Large intestine (tissue), 3 donors: ENCODE results near the gene CHRM2. TPM values are rescaled to one million over a fixed set of nuclear protein-coding genes. Genes with fewer than 3 reads are reported as not detected.

Experiments
- DNase-seq, 2 donors: peaks; one replicate each; pipeline versions ENCODE4 v3.0.0 to v3.0.0-alpha.2; 2013
- H3K27ac ChIP-seq: one replicate; pipeline ENCODE4 v1.5.1; 2013; ENCODE audit warnings: low read length
- H3K27me3 ChIP-seq: 2 replicates; pipeline ENCODE4 v1.6.1; 2013; ENCODE audit warnings: low read length; ENCODE audit not compliant: control insufficient read depth, insufficient read depth
- H3K36me3 ChIP-seq: 2 replicates; pipeline ENCODE4 v1.6.1; 2013; ENCODE audit warnings: low read length; ENCODE audit not compliant: control insufficient read depth, insufficient read depth
- H3K4me1 ChIP-seq: one replicate; pipeline ENCODE4 v1.6.1; 2013; ENCODE audit warnings: low read length; ENCODE audit not compliant: control insufficient read depth, insufficient read depth
- H3K4me3 ChIP-seq: one replicate; pipeline ENCODE4 v1.5.1; 2013; ENCODE audit warnings: low read length
- H3K9me3 ChIP-seq: one replicate; pipeline ENCODE4 v1.6.1; 2013; ENCODE audit warnings: mild to moderate bottlenecking, low read depth, low read length, moderate library complexity; ENCODE audit not compliant: control insufficient read depth
- WGBS: methylation state at CpG from one replicate; pipeline ENCODE4 v1.1.5; 2013; ENCODE audit warnings: low lambda C conversion rate; ENCODE audit not compliant: insufficient coverage; 5-methylcytosine and 5-hydroxymethylcytosine counted together
- polyA plus RNA-seq: library from polyadenylated mRNA; unstranded; fragments of 120-200 nt; gene quantifications from one replicate; pipeline ENCODE4 v1.2.1, GENCODE V29; 2013

CHRM2 gene
- polyA plus RNA-seq, 1 donor, result 7.3 TPM

GRCh38 chr7:136891850-136892249 lies 23.4 kb downstream of the CHRM2 start:
- no peaks in the 10 kb centered on the region for H3K4me1 ChIP-seq
- no peaks in the 10 kb centered on the region for H3K36me3 ChIP-seq
- DNase-seq, result no peak
- no peaks in the 10 kb centered on the region for H3K9me3 ChIP-seq
- no peaks in the 10 kb centered on the region for H3K27me3 ChIP-seq
- WGBS, result 60% methylated on average over 1 of the region's 1 CpG
- no peak overlapping the region for H3K4me3 ChIP-seq
- no peak overlapping the region for H3K27ac ChIP-seq

- 25% methylated on average over 2 of the region's 2 CpGs for WGBS
- Histone ChIP-seq H3K4me3 (no peak overlapping the region), H3K27ac (no peak overlapping the region), H3K9me3 (no peaks in the 10 kb centered on the region), H3K4me1 (no peaks in the 10 kb centered on the region), H3K36me3 (no peaks in the 10 kb centered on the region), H3K27me3 (no peaks in the 10 kb centered on the region)
- no peak for DNase-seq
Observed at GRCh38 chr7:136894789-136895188, 26.3 kb downstream of the CHRM2 start.

GRCh38 chr7:136897676-136898075 lies 29.2 kb downstream of the CHRM2 start:
- no peak for DNase-seq
- Histone ChIP-seq H3K27ac (no peak overlapping the region), H3K27me3 (no peaks in the 10 kb centered on the region), H3K4me3 (no peak overlapping the region), H3K36me3 (no peaks in the 10 kb centered on the region), H3K9me3 (no peaks in the 10 kb centered on the region), H3K4me1 (no peaks in the 10 kb centered on the region)
- 55% methylated on average over 2 of the region's 2 CpGs for WGBS

GRCh38 chr7:136900005-136900404 lies 31.6 kb downstream of the CHRM2 start:
- no peak overlapping the region for H3K27ac ChIP-seq
- WGBS, result 60% methylated on average over 1 of the region's 1 CpG
- no peak for DNase-seq
- no peak overlapping the region for H3K4me3 ChIP-seq
- no peaks in the 10 kb centered on the region for H3K36me3 ChIP-seq
- no peaks in the 10 kb centered on the region for H3K4me1 ChIP-seq
- H3K9me3 ChIP-seq, result no peaks in the 10 kb centered on the region
- no peaks in the 10 kb centered on the region for H3K27me3 ChIP-seq

- no peak for DNase-seq
- Histone ChIP-seq H3K9me3 (no peaks in the 10 kb centered on the region), H3K27me3 (no peaks in the 10 kb centered on the region), H3K36me3 (no peaks in the 10 kb centered on the region), H3K27ac (no peak overlapping the region), H3K4me1 (no peaks in the 10 kb centered on the region), H3K4me3 (no peak overlapping the region)
- WGBS, result no CpG with 5 or more reads among the region's 1 CpG
Observed at GRCh38 chr7:136910771-136911170, 42.3 kb downstream of the CHRM2 start.

GRCh38 chr7:136911344-136911743 lies 42.9 kb downstream of the CHRM2 start:
- Histone ChIP-seq H3K27me3 (no peaks in the 10 kb centered on the region), H3K9me3 (no peaks in the 10 kb centered on the region), H3K4me3 (no peak overlapping the region), H3K4me1 (no peaks in the 10 kb centered on the region), H3K36me3 (no peaks in the 10 kb centered on the region), H3K27ac (no peak overlapping the region)
- no peak for DNase-seq
- 80% methylated on average over 3 of the region's 6 CpGs for WGBS

- no peaks in the 10 kb centered on the region for H3K4me1 ChIP-seq
- WGBS, result no CpG with 5 or more reads among the region's 3 CpGs
- H3K27me3 ChIP-seq, result no peaks in the 10 kb centered on the region
- no peak overlapping the region for H3K27ac ChIP-seq
- no peaks in the 10 kb centered on the region for H3K9me3 ChIP-seq
- H3K4me3 ChIP-seq, result no peak overlapping the region
- no peak for DNase-seq
- no peaks in the 10 kb centered on the region for H3K36me3 ChIP-seq
Observed at GRCh38 chr7:136912339-136912738, 43.9 kb downstream of the CHRM2 start.

GRCh38 chr7:136914016-136914415 lies 45.6 kb downstream of the CHRM2 start:
- H3K4me3 ChIP-seq, result no peak overlapping the region
- no peak overlapping the region for H3K27ac ChIP-seq
- H3K36me3 ChIP-seq, result no peaks in the 10 kb centered on the region
- H3K9me3 ChIP-seq, result no peaks in the 10 kb centered on the region
- 100% methylated on average over 2 of the region's 3 CpGs for WGBS
- no peak for DNase-seq
- H3K4me1 ChIP-seq, result no peaks in the 10 kb centered on the region
- no peaks in the 10 kb centered on the region for H3K27me3 ChIP-seq

- Histone ChIP-seq H3K9me3 (no peaks in the 10 kb centered on the region), H3K4me1 (no peaks in the 10 kb centered on the region), H3K4me3 (no peak overlapping the region), H3K27me3 (no peaks in the 10 kb centered on the region), H3K36me3 (no peaks in the 10 kb centered on the region), H3K27ac (no peak overlapping the region)
- WGBS, result 36% methylated on average over 2 of the region's 2 CpGs
- no peak for DNase-seq
Observed at GRCh38 chr7:136919820-136920219, 51.4 kb downstream of the CHRM2 start.

GRCh38 chr7:136923111-136923667 lies 54.7 kb downstream of the CHRM2 start:
- Histone ChIP-seq H3K27me3 (no peaks in the 10 kb centered on the region), H3K4me3 (no peak overlapping the region), H3K4me1 (no peaks in the 10 kb centered on the region), H3K36me3 (no peaks in the 10 kb centered on the region), H3K27ac (no peak overlapping the region), H3K9me3 (no peaks in the 10 kb centered on the region)
- WGBS, result 83% methylated on average over 2 of the region's 3 CpGs
- DNase-seq, result no peak

- WGBS, result 40% methylated on average over 1 of the region's 3 CpGs
- Histone ChIP-seq H3K27ac (no peak overlapping the region), H3K36me3 (no peaks in the 10 kb centered on the region), H3K27me3 (no peaks in the 10 kb centered on the region), H3K4me3 (no peak overlapping the region), H3K4me1 (no peaks in the 10 kb centered on the region), H3K9me3 (no peaks in the 10 kb centered on the region)
- DNase-seq, result no peak
Observed at GRCh38 chr7:136925044-136925443, 56.6 kb downstream of the CHRM2 start.
